HG02981 (cell line): ENCODE measurements around the gene RNF10.
"Not testable (repeated sequence)": the region's sequence is repeated elsewhere in the genome, so short reads cannot be mapped to it uniquely, and the experiment has no call there.

ENCODE experiments used
- ATAC-seq: cut with Tn5 transposase; IDR thresholded peaks from one replicate; pipeline ENCODE4 v1.9.1; 2021; ENCODE audit warnings: mild to moderate bottlenecking, moderate library complexity; ENCODE audit not compliant: unreplicated experiment

The RNF10 gene

GRCh38 chr12:120574106-120574505 lies 40.0 kb downstream of the RNF10 start:
- no peak for ATAC-seq

GRCh38 chr12:120579179-120579578 lies 45.0 kb downstream of the RNF10 start:
- no peak for ATAC-seq

- ATAC-seq: peak; percentile 96
These were observed 46.9 kb downstream of the RNF10 start, which contains the start of gene POP5 for GRCh38 chr12:120580787-120581723. Gene POP5 (minus strand): TSS chr12:120581402. CDS start chr12:120581362, 40 bp downstream.

GRCh38 chr12:120581998-120582397 lies 47.8 kb downstream of the RNF10 start:
- ATAC-seq: no peak

- no peak for ATAC-seq
These were observed 49.4 kb downstream of the RNF10 start for GRCh38 chr12:120583478-120584030.

GRCh38 chr12:120584343-120585149 lies 50.4 kb downstream of the RNF10 start:
- ATAC-seq: no peak

- no peak for ATAC-seq
These were observed 52.0 kb downstream of the RNF10 start for GRCh38 chr12:120586206-120586605.

- no peak for ATAC-seq
These were observed 52.7 kb downstream of the RNF10 start for GRCh38 chr12:120586860-120587259.

- no peak for ATAC-seq
These were observed 54.2 kb downstream of the RNF10 start for GRCh38 chr12:120588371-120588770.

- ATAC-seq: no peak
These were observed 55.1 kb downstream of the RNF10 start for GRCh38 chr12:120588948-120589930.

- no peak for ATAC-seq
These were observed 56.7 kb downstream of the RNF10 start for GRCh38 chr12:120590741-120591407.

GRCh38 chr12:120592121-120593049 lies 58.2 kb downstream of the RNF10 start:
- ATAC-seq: no peak

GRCh38 chr12:120596901-120597300 lies 62.7 kb downstream of the RNF10 start:
- no peak for ATAC-seq

GRCh38 chr12:120597861-120598260 lies 63.7 kb downstream of the RNF10 start:
- ATAC-seq: no peak

GRCh38 chr12:120598674-120599463 lies 64.7 kb downstream of the RNF10 start:
- ATAC-seq: no peak

- ATAC-seq: no peak
These were observed 65.8 kb downstream of the RNF10 start for GRCh38 chr12:120599672-120600552.

GRCh38 chr12:120602416-120602815 lies 68.3 kb downstream of the RNF10 start:
- not testable (repeated sequence) for ATAC-seq
